Fibroblast of lung (primary cell): Measurements from ENCODE around the gene SLC1A1.

Experiments used
- CTCF ChIP-seq, 2 donors: IDR thresholded peaks in 1 of 2; conservative IDR thresholded peaks in 1 of 2; 1 replicate in 1 of 2; 2 replicates in 1 of 2; pipeline ENCODE4 v1.5.1; 2011 to 2012; ENCODE audit warnings: low read length in 2 of 2, control low read depth in 1 of 2, inconsistent platforms in 1 of 2, low read depth in 1 of 2, mild to moderate bottlenecking in 1 of 2
- EZH2 ChIP-seq: IDR thresholded peaks from 2 replicates; pipeline ENCODE4 v1.5.1; 2012; ENCODE audit warnings: low read length, control low read depth, mild to moderate bottlenecking; ENCODE audit errors: missing control alignments

GRCh38 chr9:4585135-4585534 is 94.9 kb downstream of the SLC1A1 start:
- TF ChIP-seq CTCF (conservative IDR thresholded peaks at IDR 0.05 in 1 of 2, IDR thresholded peaks at IDR 0.05 in 1 of 2; ENCODE audit: low read depth in 1 of 2, low read length in 2 of 2) (no peak), EZH2 (no peak)
